Fibroblast of lung (primary cell): ENCODE measurements around the gene AGPAT1. TPM values are rescaled to one million over a fixed set of nuclear protein-coding genes. Genes with fewer than 3 reads are reported as not detected.

Source experiments
- DNase-seq, 2 donors: peaks; one replicate each; pipeline versions ENCODE4 v3.0.0 to v3.0.0-alpha.2; 2010; ENCODE audit warnings: low read depth in 2 of 2
- H2AFZ ChIP-seq: 2 replicates; pipeline ENCODE4 v1.5.1; 2012; ENCODE audit warnings: low read length, control low read depth, inconsistent platforms
- H3K27ac ChIP-seq: 2 replicates; pipeline ENCODE4 v1.5.1; 2011; ENCODE audit warnings: low read length, control low read depth; ENCODE audit not compliant: insufficient read depth
- H3K27me3 ChIP-seq: 2 replicates; pipeline ENCODE4 v1.5.1; 2011; ENCODE audit warnings: mild to moderate bottlenecking, low read length; ENCODE audit not compliant: control insufficient read depth, insufficient read depth
- H3K36me3 ChIP-seq: 2 replicates; pipeline ENCODE4 v1.5.1; 2011; ENCODE audit warnings: low read length; ENCODE audit not compliant: control insufficient read depth, insufficient read depth
- H3K4me1 ChIP-seq: 2 replicates; pipeline ENCODE4 v1.5.1; 2011; ENCODE audit warnings: low read length; ENCODE audit not compliant: control insufficient read depth, insufficient read depth; ENCODE audit errors: extremely low read depth
- H3K4me2 ChIP-seq: 2 replicates; pipeline ENCODE4 v1.5.1; 2011; ENCODE audit warnings: low read length, control low read depth; ENCODE audit not compliant: insufficient read depth; ENCODE audit errors: extremely low read depth
- H3K4me3 ChIP-seq, 4 experiments: fragments of 200-600 bp in 1 of 4; sonication (generic) in 1 of 4; replicated peaks in 1 of 4; 2 replicates each; pipeline ENCODE4 v1.5.1; 2011 to 2016; ENCODE audit warnings: low read length in 4 of 4, low read depth in 3 of 4, mild to moderate bottlenecking in 3 of 4, control low read depth in 2 of 4, inconsistent platforms in 1 of 4, mixed read lengths in 1 of 4; ENCODE audit not compliant: insufficient read depth in 1 of 4; ENCODE audit errors: control extremely low read depth in 1 of 4
- H3K79me2 ChIP-seq: 2 replicates; pipeline ENCODE4 v1.5.1; 2012; ENCODE audit warnings: mild to moderate bottlenecking, low read length, inconsistent platforms; ENCODE audit not compliant: control insufficient read depth, insufficient read depth
- H3K9ac ChIP-seq: 2 replicates; pipeline ENCODE4 v1.5.1; 2011; ENCODE audit warnings: mild to moderate bottlenecking, low read length, control low read depth; ENCODE audit not compliant: insufficient read depth
- H3K9me3 ChIP-seq: 2 replicates; pipeline ENCODE4 v1.5.1; 2012; ENCODE audit warnings: low read depth, low read length; ENCODE audit not compliant: control insufficient read depth, insufficient read depth
- H4K20me1 ChIP-seq: 2 replicates; pipeline ENCODE4 v1.5.1; 2011; ENCODE audit warnings: low read length; ENCODE audit not compliant: control insufficient read depth, insufficient read depth; ENCODE audit errors: extremely low read depth
- EZH2 ChIP-seq: IDR thresholded peaks from 2 replicates; pipeline ENCODE4 v1.5.1; 2012; ENCODE audit warnings: low read length, control low read depth, mild to moderate bottlenecking; ENCODE audit errors: missing control alignments
- polyA plus RNA-seq, 2 donors: library from polyadenylated mRNA; depleted of rRNA in 1 of 2; stranded (reverse) in 1 of 2; unstranded in 1 of 2; fragments of >200 nt; gene quantifications; 2 replicates each; pipeline ENCODE4 v1.2.1, GENCODE V29; 2011 to 2012; ENCODE audit warnings: missing spikeins in 1 of 2
- total RNA-seq: library from RNA; depleted of rRNA; stranded (reverse); fragments of >200 nt; gene quantifications from 2 replicates; pipeline ENCODE4 v1.2.1, GENCODE V29; 2014
- TF ChIP-seq, protein P1 (sequence below), 2 donors: IDR thresholded peaks in 1 of 2; conservative IDR thresholded peaks in 1 of 2; 1 replicate in 1 of 2; 2 replicates in 1 of 2; pipeline ENCODE4 v1.5.1; 2011 to 2012; ENCODE audit warnings: low read length in 2 of 2, control low read depth in 1 of 2, inconsistent platforms in 1 of 2, low read depth in 1 of 2, mild to moderate bottlenecking in 1 of 2

The AGPAT1 gene
- total and polyA plus RNA-seq, 2 donors (not counting 1 experiment from before 2014, with no cell fraction given): 22.1 to 79.0 TPM

GRCh38 chr6:32126880-32127279 lies 49.0 kb downstream of the AGPAT1 start:
- Histone ChIP-seq H3K9me3 (no peaks in the 10 kb centered on the region), H4K20me1 (no peaks in the 10 kb centered on the region), H3K9ac (no peak overlapping the region), H3K4me1 (peaks cover 8% of the 10 kb centered on the region), H3K36me3 (peaks cover 5% of the 10 kb centered on the region), H3K4me2 (peak overlapping the region; percentile 91), H3K79me2 (peaks cover 14% of the 10 kb centered on the region), H2AFZ (no peak overlapping the region), H3K27ac (peak overlapping the region; percentile 93), H3K4me3 (peak overlapping the region; percentile 80 to 99 (median 90)), H3K27me3 (no peaks in the 10 kb centered on the region)
- TF ChIP-seq, protein P1, sequence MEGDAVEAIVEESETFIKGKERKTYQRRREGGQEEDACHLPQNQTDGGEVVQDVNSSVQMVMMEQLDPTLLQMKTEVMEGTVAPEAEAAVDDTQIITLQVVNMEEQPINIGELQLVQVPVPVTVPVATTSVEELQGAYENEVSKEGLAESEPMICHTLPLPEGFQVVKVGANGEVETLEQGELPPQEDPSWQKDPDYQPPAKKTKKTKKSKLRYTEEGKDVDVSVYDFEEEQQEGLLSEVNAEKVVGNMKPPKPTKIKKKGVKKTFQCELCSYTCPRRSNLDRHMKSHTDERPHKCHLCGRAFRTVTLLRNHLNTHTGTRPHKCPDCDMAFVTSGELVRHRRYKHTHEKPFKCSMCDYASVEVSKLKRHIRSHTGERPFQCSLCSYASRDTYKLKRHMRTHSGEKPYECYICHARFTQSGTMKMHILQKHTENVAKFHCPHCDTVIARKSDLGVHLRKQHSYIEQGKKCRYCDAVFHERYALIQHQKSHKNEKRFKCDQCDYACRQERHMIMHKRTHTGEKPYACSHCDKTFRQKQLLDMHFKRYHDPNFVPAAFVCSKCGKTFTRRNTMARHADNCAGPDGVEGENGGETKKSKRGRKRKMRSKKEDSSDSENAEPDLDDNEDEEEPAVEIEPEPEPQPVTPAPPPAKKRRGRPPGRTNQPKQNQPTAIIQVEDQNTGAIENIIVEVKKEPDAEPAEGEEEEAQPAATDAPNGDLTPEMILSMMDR (conservative IDR thresholded peaks at IDR 0.05 in 1 of 2, IDR thresholded peaks at IDR 0.05 in 1 of 2; ENCODE audit: low read depth in 1 of 2, low read length in 2 of 2): no peak
- TF ChIP-seq EZH2: no peak
- DNase-seq: no peak

DNA sequence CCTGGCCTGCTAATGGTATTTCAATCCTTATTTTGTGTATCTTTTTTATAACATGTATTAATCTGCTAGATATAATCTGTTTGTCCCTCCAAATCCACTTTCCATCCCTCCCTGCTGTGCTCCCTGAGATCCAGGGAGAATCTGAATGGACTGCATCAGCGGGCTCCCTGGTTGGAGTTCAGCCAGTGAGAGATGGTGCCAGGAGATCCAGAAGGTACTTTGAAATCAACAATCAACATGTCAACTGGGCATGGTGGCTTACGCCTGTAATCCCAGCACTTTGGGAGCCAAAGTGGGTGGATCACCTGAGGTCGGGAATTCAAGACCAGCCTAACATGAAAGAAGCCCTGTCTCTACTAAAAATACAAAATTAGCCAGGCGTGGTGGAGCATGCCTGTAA lies 52.2 kb downstream of the AGPAT1 start:
- H4K20me1 ChIP-seq: no peaks in the 10 kb centered on the region
- no peak overlapping the region for H2AFZ ChIP-seq
- peaks cover 11% of the 10 kb centered on the region for H3K36me3 ChIP-seq
- H3K27me3 ChIP-seq: no peaks in the 10 kb centered on the region
- H3K9ac ChIP-seq: no peak overlapping the region
- no peak overlapping the region for H3K27ac ChIP-seq
- H3K4me2 ChIP-seq: no peak overlapping the region
- H3K4me3 ChIP-seq: no peak overlapping the region
- no peak for DNase-seq
- TF ChIP-seq EZH2: no peak
- TF ChIP-seq, protein P1 (conservative IDR thresholded peaks at IDR 0.05 in 1 of 2, IDR thresholded peaks at IDR 0.05 in 1 of 2; ENCODE audit: low read depth in 1 of 2, low read length in 2 of 2): no peak
- H3K9me3 ChIP-seq: no peaks in the 10 kb centered on the region
- peaks cover 10% of the 10 kb centered on the region for H3K79me2 ChIP-seq
- H3K4me1 ChIP-seq: peaks cover 7% of the 10 kb centered on the region

GRCh38 chr6:32120573-32121059 lies 55.3 kb downstream of the AGPAT1 start:
- no peak for DNase-seq
- Histone ChIP-seq H3K27ac (no peak overlapping the region), H3K4me1 (peaks cover 6% of the 10 kb centered on the region), H3K9me3 (no peaks in the 10 kb centered on the region), H3K79me2 (no peaks in the 10 kb centered on the region), H3K27me3 (no peaks in the 10 kb centered on the region), H3K4me3 (no peak overlapping the region), H3K4me2 (no peak overlapping the region), H4K20me1 (no peaks in the 10 kb centered on the region), H3K36me3 (peaks cover 23% of the 10 kb centered on the region), H3K9ac (no peak overlapping the region), H2AFZ (no peak overlapping the region)
- no peak for TF ChIP-seq EZH2
- TF ChIP-seq, protein P1 (conservative IDR thresholded peaks at IDR 0.05 in 1 of 2, IDR thresholded peaks at IDR 0.05 in 1 of 2; ENCODE audit: low read depth in 1 of 2, low read length in 2 of 2): no peak
